K562 (cell line): Measurements from ENCODE around the gene EHD2. TPM values are rescaled to one million over a fixed set of nuclear protein-coding genes. Genes with fewer than 3 reads are reported as not detected.

Experiments
- ATF1 ChIP-seq, 2 experiments: fragments of 450-650 bp in 1 of 2; IDR thresholded peaks; 2 replicates each; pipeline ENCODE4 v1.6.1; 2016; ENCODE audit warnings: missing compliant biosample characterization in 1 of 2, missing genetic modification characterization in 1 of 2
- BHLHE40 ChIP-seq: IDR thresholded peaks from 2 replicates; pipeline ENCODE4 v1.6.1; 2011; ENCODE audit warnings: low read length, improper control_type of control experiment
- C11orf30 ChIP-seq: fragments of 450-650 bp; IDR thresholded peaks from 2 replicates; pipeline ENCODE4 v1.6.1; 2016; ENCODE audit warnings: low read depth, mild to moderate bottlenecking
- CBX5 ChIP-seq: IDR thresholded peaks from 2 replicates; pipeline ENCODE4 v1.6.1; 2014; ENCODE audit warnings: low read depth, borderline replicate concordance
- EGR1 ChIP-seq: fragments of 450-650 bp; conservative IDR thresholded peaks from 2 replicates; pipeline ENCODE4 v1.6.1; 2017; ENCODE audit warnings: mild to moderate bottlenecking
- ETV6 ChIP-seq, 3 experiments: fragments of 150-350 bp in 1 of 3; sonication (generic) in 1 of 3; formaldehyde crosslinking in 1 of 3; IDR thresholded peaks; 2 replicates each; pipeline versions ENCODE4 v1.6.1 to v1.8.0; 2014 to 2022; ENCODE audit warnings: borderline replicate concordance in 2 of 3, low read depth in 2 of 3, antibody characterized with exemption in 1 of 3, low read length in 1 of 3, mild to moderate bottlenecking in 1 of 3, missing genetic modification reagents in 1 of 3
- GTF2A2 ChIP-seq: IDR thresholded peaks from 2 replicates; pipeline ENCODE4 v1.6.1; 2016; ENCODE audit warnings: mild to moderate bottlenecking, missing genetic modification characterization, missing compliant biosample characterization
- JUNB ChIP-seq: fragments of 450-650 bp; formaldehyde crosslinking; conservative IDR thresholded peaks from 2 replicates; pipeline ENCODE4 v1.4.0; 2020; ENCODE audit warnings: mild to moderate bottlenecking
- KLF1 ChIP-seq: fragments of 450-650 bp; IDR thresholded peaks from 2 replicates; pipeline ENCODE4 v1.6.1; 2016; ENCODE audit warnings: missing genetic modification characterization, missing compliant biosample characterization
- MXI1 ChIP-seq: IDR thresholded peaks from 2 replicates; pipeline ENCODE4 v1.6.1; 2011; ENCODE audit warnings: low read depth, mild to moderate bottlenecking, improper control_type of control experiment, low read length
- NCOA1 ChIP-seq: fragments of 450-650 bp; IDR thresholded peaks from 2 replicates; pipeline ENCODE4 v1.6.1; 2016; ENCODE audit warnings: low read depth
- NR4A1 ChIP-seq, 2 experiments: fragments of 250-450 bp in 1 of 2; fragments of 450-650 bp in 1 of 2; sonication (Bioruptor Pico) in 1 of 2; IDR thresholded peaks; 2 replicates each; pipeline versions ENCODE4 v1.4.0 to v1.6.1; 2016 to 2020; ENCODE audit warnings: mild to moderate bottlenecking in 2 of 2, missing compliant biosample characterization in 1 of 2, missing genetic modification characterization in 1 of 2, moderate library complexity in 1 of 2
- PHF8 ChIP-seq: fragments of 200-600 bp; sonication (generic); IDR thresholded peaks from 2 replicates; pipeline ENCODE4 v1.6.1; 2012; ENCODE audit warnings: mixed run types, mild to moderate bottlenecking, inconsistent platforms, low read length, moderate library complexity, borderline replicate concordance
- POLR2A ChIP-seq: fragments of 450-650 bp; conservative IDR thresholded peaks from 2 replicates; pipeline ENCODE4 v1.6.1; 2016
- RB1 ChIP-seq: fragments of 450-650 bp; IDR thresholded peaks from 2 replicates; pipeline ENCODE4 v1.6.1; 2017; ENCODE audit warnings: low read depth, mild to moderate bottlenecking
- RBFOX2 ChIP-seq: fragments of 200-400 bp; formaldehyde crosslinking; IDR thresholded peaks from 2 replicates; pipeline ENCODE4 v1.6.1; 2017; ENCODE audit warnings: low read depth, mild to moderate bottlenecking, low read length, moderate library complexity
- SIN3B ChIP-seq: fragments of 450-650 bp; IDR thresholded peaks from 2 replicates; pipeline ENCODE4 v1.6.1; 2017; ENCODE audit warnings: low read depth, mild to moderate bottlenecking, moderate library complexity
- SNIP1 ChIP-seq: fragments of 450-650 bp; IDR thresholded peaks from 2 replicates; pipeline ENCODE4 v1.7.1; 2017; ENCODE audit warnings: low read depth, mild to moderate bottlenecking
- TCF15 ChIP-seq: fragments of 250-450 bp; sonication (Bioruptor Pico); IDR thresholded peaks from 2 replicates; pipeline ENCODE4 v1.8.0; 2022; ENCODE audit warnings: moderate library complexity, mild to moderate bottlenecking, inconsistent platforms
- TEAD1 ChIP-seq, 2 experiments: fragments of 450-650 bp in 1 of 2; sonication (generic) in 1 of 2; formaldehyde crosslinking; IDR thresholded peaks; 2 replicates each; pipeline versions ENCODE4 v1.4.0 to v1.8.0; 2020 to 2022; ENCODE audit warnings: mild to moderate bottlenecking in 2 of 2, missing genetic modification reagents in 1 of 2
- TEAD4 ChIP-seq, 2 experiments: sonication (generic) in 1 of 2; formaldehyde crosslinking in 1 of 2; IDR thresholded peaks; 2 replicates each; pipeline versions ENCODE4 v1.6.1 to v1.8.0; 2012 to 2022; ENCODE audit warnings: borderline replicate concordance in 1 of 2, inconsistent platforms in 1 of 2, low read length in 1 of 2, mild to moderate bottlenecking in 1 of 2, missing genetic modification reagents in 1 of 2
- U2AF1 ChIP-seq: fragments of 200-400 bp; formaldehyde crosslinking; optimal IDR thresholded peaks from 2 replicates; pipeline ENCODE3; 2017; ENCODE audit warnings: mild to moderate bottlenecking, low read depth, low read length, moderate library complexity
- WHSC1 ChIP-seq: IDR thresholded peaks from one replicate; pipeline ENCODE4 v1.6.1; 2012; ENCODE audit warnings: low read length, control low read depth, inconsistent platforms
- ZEB2 ChIP-seq: fragments of 450-650 bp; IDR thresholded peaks from 2 replicates; pipeline ENCODE4 v1.6.1; 2016
- ZKSCAN3 ChIP-seq: fragments of 250-450 bp; sonication (Bioruptor Pico); IDR thresholded peaks from 2 replicates; pipeline ENCODE4 v1.4.0; 2020
- ZNF124 ChIP-seq: sonication (generic); formaldehyde crosslinking; IDR thresholded peaks from 2 replicates; pipeline ENCODE4 v1.8.1; 2022; ENCODE audit warnings: missing genetic modification reagents
- ZNF146 ChIP-seq: IDR thresholded peaks from one replicate; pipeline ENCODE4 v1.6.1; 2018; ENCODE audit warnings: missing compliant biosample characterization; ENCODE audit not compliant: unreplicated experiment
- ZNF239 ChIP-seq: fragments of 250-450 bp; sonication (Bioruptor Pico); IDR thresholded peaks from 2 replicates; pipeline ENCODE4 v1.4.0; 2020; ENCODE audit warnings: mild to moderate bottlenecking
- ZNF274 ChIP-seq: IDR thresholded peaks from 2 replicates; pipeline ENCODE4 v1.6.1; 2011; ENCODE audit warnings: low read depth, mild to moderate bottlenecking, low read length, moderate library complexity, borderline replicate concordance
- ZNF507 ChIP-seq: conservative IDR thresholded peaks from 2 replicates; pipeline ENCODE4 v1.6.1; 2017; ENCODE audit warnings: missing genetic modification characterization, missing compliant biosample characterization
- polyA plus RNA-seq, 8 experiments: library from polyadenylated mRNA; depleted of rRNA in 4 of 8; stranded (reverse) in 5 of 8; unstranded in 3 of 8; fragments of >200 nt; fragmentation: Nextera tagmentation in 2 of 8; fragmentation: Illumina TruSeq in 1 of 8; extraction: Ambion mirVana in 2 of 8; extraction: Trizol in 1 of 8; gene quantifications; 2 replicates each; pipeline versions ENCODE4 v1.2.1 to v1.2.3, GENCODE V29; 2011 to 2014; ENCODE audit warnings: inconsistent platforms in 1 of 8, missing spikeins in 1 of 8
- total RNA-seq, 7 experiments: library from RNA; depleted of rRNA in 6 of 7; stranded (reverse); fragments of >200 nt in 6 of 7; fragmentation: Illumina TruSeq in 2 of 7; extraction: Trizol in 2 of 7; gene quantifications; 2 replicates each; pipeline versions ENCODE4 v1.2.1 to v1.2.3, GENCODE V29; 2011 to 2021; ENCODE audit warnings: low replicate concordance in 1 of 7

Gene EHD2
- total and polyA plus RNA-seq, 9 of the 15 experiments (the other 6 are each of a cell fraction or from before 2014, with no cell fraction given): 1.7 to 32.2 (median 3.0) TPM

DNA sequence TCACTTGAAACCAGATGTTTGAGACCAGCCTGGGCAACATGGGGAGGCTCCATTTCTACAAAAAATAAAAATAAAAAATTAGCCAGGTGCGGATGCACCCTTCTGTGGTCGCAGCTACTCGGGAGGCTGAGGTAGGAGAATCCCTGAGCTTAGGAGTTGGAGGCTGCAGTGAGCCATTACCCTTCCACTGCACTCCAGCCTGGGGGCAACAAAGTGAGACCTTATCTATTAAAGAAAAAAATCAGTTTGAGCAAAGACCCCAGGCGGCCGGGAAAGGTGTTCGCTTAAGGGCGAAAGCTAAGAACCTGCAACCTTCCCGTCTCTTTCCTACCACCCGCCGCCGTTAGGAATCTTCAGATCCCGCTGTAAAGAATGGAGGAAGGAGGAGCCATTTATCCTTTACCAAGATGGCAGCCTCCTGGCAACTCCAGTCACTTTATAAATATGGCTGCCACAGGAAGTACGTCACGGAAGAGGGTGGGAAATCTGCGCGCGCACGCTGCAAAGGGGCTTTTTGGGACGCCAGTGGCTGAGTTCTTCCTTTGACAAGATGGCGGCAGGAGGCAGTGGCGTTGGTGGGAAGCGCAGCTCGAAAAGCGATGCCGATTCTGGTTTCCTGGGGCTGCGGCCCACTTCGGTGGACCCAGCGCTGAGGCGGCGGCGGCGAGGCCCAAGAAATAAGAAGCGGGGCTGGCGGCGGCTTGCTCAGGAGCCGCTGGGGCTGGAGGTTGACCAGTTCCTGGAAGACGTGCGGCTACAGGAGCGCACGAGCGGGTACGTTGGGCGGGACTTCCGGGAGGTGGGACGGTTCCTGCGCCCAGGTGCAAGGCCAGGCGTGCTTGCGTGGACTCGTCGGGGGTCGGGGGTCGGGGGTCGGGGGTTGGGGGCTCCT, 32.0 kb downstream of the EHD2 start, which contains the start of gene NOP53 (continued):
- no peak for TF ChIP-seq GTF2A2 (tag)
- TF ChIP-seq NR4A1 (CRISPR knock-in tag; IDR thresholded peaks at IDR 0.05): no peak; the same call in 1 of the 2 replicates
- no peak for TF ChIP-seq NR4A1 (tag; IDR thresholded peaks at IDR 0.05)
- no peak for TF ChIP-seq ETV6 (IDR thresholded peaks at IDR 0.05; ENCODE audit: borderline replicate concordance in 1 of 2, low read depth in 2 of 2, low read length in 1 of 2)
- no peak for TF ChIP-seq ETV6 (CRISPR knock-in tag; IDR thresholded peaks at IDR 0.05; ENCODE audit: borderline replicate concordance)
- TF ChIP-seq ZEB2: no peak
- TF ChIP-seq ZNF239 (CRISPR knock-in tag): no peak
- TF ChIP-seq SIN3B: peak; percentile 93
- TF ChIP-seq C11orf30: peak; percentile 89
- TF ChIP-seq TEAD4 (IDR thresholded peaks at IDR 0.05; ENCODE audit: low read length): peak; percentile 36
- TF ChIP-seq TEAD4 (CRISPR knock-in tag; IDR thresholded peaks at IDR 0.05; ENCODE audit: borderline replicate concordance): no peak
- TF ChIP-seq ZNF274: no peak
- TF ChIP-seq KLF1 (tag): no peak
- no peak for TF ChIP-seq WHSC1
- TF ChIP-seq TEAD1 (CRISPR knock-in tag; IDR thresholded peaks at IDR 0.05): no peak
- peak; percentile 99 for TF ChIP-seq POLR2A
- 0 out of 2 replicates have a peak, but pooled peaks have one; percentile 2 for TF ChIP-seq EGR1
- peak; percentile 55; the same call in 1 of the 2 replicates for TF ChIP-seq RB1
- TF ChIP-seq ZKSCAN3 (CRISPR knock-in tag): no peak
- no peak for TF ChIP-seq U2AF1
- TF ChIP-seq TCF15 (CRISPR knock-in tag): no peak
- no peak for TF ChIP-seq ZNF507 (tag)
- no peak for TF ChIP-seq NCOA1
- TF ChIP-seq CBX5: no peak
- TF ChIP-seq PHF8: peak; percentile 94
- peak; percentile 29; the same call in 1 of the 2 replicates for TF ChIP-seq ATF1 (CRISPR knock-in tag; IDR thresholded peaks at IDR 0.05)
- TF ChIP-seq ATF1 (tag; IDR thresholded peaks at IDR 0.05): peak; percentile 98
- no peak for TF ChIP-seq ZNF124 (CRISPR knock-in tag)
- peak; percentile 98 for TF ChIP-seq RBFOX2
- TF ChIP-seq MXI1: no peak
- no peak for TF ChIP-seq JUNB (CRISPR knock-in tag)
- TF ChIP-seq SNIP1: no peak
- TF ChIP-seq BHLHE40: peak; percentile 77
- no peak for TF ChIP-seq ZNF146 (CRISPR knock-in tag)
